HCT116 (cell line): Measurements from ENCODE around the gene HMGXB4. TPM values are rescaled to one million over a fixed set of nuclear protein-coding genes. Genes with fewer than 3 reads are reported as not detected.

ENCODE experiments used
- ATAC-seq: fragments of 200-7000 bp; cut with Tn5 transposase; 2 replicates; pipeline ENCODE4 v1.9.1; 2020; ENCODE audit warnings: mild to moderate bottlenecking, moderate library complexity
- BruUV-seq: library from RNA; stranded (reverse); fragments of 400-500 nt; replicated peaks from 2 replicates; lab custom pipeline; 2021; lab: Mats Ljungman, UMichigan
- CTCF ChIA-PET: fragments of 300-600 bp; sonication (Branson Sonifier 250); formaldehyde crosslinking; loops from one replicate; lab custom pipeline; 2021; ENCODE audit warnings: antibody characterized with exemption; lab: Charles Lee
- POLR2A ChIA-PET: fragments of 300-600, 350-600 bp; sonication (Branson Sonifier 250); formaldehyde crosslinking; loops from one replicate; lab custom pipeline; 2021; ENCODE audit warnings: antibody characterized with exemption; lab: Charles Lee
- RAD21 ChIA-PET, 2 experiments: fragments of 300-600 bp; sonication (Branson Sonifier 250); formaldehyde crosslinking; loops; one replicate each; lab custom pipeline; 2023; ENCODE audit warnings: low total read pairs in 2 of 2; ENCODE audit not compliant: uncharacterized antibody in 2 of 2, unreplicated experiment in 2 of 2, low non-redundant PET in 1 of 2; lab: Charles Lee
- DNase-seq: peaks from one replicate; pipeline ENCODE4 v3.0.0-alpha.2; 2010; ENCODE audit warnings: low read depth, low spot score
- H2AFZ ChIP-seq: fragments of 200-600 bp; shearing (Covaris generic), sonication (generic); 2 replicates; pipeline ENCODE4 v1.6.1; 2017; ENCODE audit warnings: low read depth, mixed run types, mixed read lengths, antibody characterized with exemption, low read length; ENCODE audit not compliant: poor library complexity, severe bottlenecking
- H3K27ac ChIP-seq: 2 replicates; pipeline ENCODE4 v1.5.1; 2012; ENCODE audit warnings: low read depth, low read length
- H3K27me3 ChIP-seq: fragments of 200-600 bp; sonication (generic); 2 replicates; pipeline ENCODE4 v1.6.1; 2016; ENCODE audit warnings: mixed run types, low read length, mixed read lengths; ENCODE audit not compliant: insufficient read depth
- H3K36me3 ChIP-seq, 2 experiments: fragments of 200-500 bp in 1 of 2; fragments of 200-600 bp in 1 of 2; sonication (Bioruptor generic) in 1 of 2; sonication (generic) in 1 of 2; 2 replicates each; pipeline versions ENCODE4 v1.5.1 to v1.6.1; 2014 to 2016; ENCODE audit warnings: low read length in 2 of 2, inconsistent platforms in 1 of 2, mixed read lengths in 1 of 2, mixed run types in 1 of 2; ENCODE audit not compliant: insufficient read depth in 2 of 2, control insufficient read depth in 1 of 2
- H3K4me1 ChIP-seq, 2 experiments: fragments of 200-600 bp in 1 of 2; sonication (generic) in 1 of 2; 2 replicates each; pipeline versions ENCODE4 v1.5.1 to v1.6.1; 2012 to 2017; ENCODE audit warnings: low read length in 2 of 2, inconsistent platforms in 1 of 2, mild to moderate bottlenecking in 1 of 2, mixed read lengths in 1 of 2, mixed run types in 1 of 2, moderate library complexity in 1 of 2; ENCODE audit not compliant: insufficient read depth in 2 of 2, control insufficient read depth in 1 of 2
- H3K4me2 ChIP-seq: fragments of 200-600 bp; sonication (generic); 2 replicates; pipeline ENCODE4 v1.6.1; 2017; ENCODE audit warnings: mixed run types, low read length, mixed read lengths
- H3K4me3 ChIP-seq, 2 experiments: fragments of 200-600 bp in 1 of 2; sonication (generic) in 1 of 2; replicated peaks in 1 of 2; 2 replicates each; pipeline ENCODE4 v1.5.1; 2011 to 2016; ENCODE audit warnings: low read length in 2 of 2, control low read depth in 1 of 2, low read depth in 1 of 2, mild to moderate bottlenecking in 1 of 2, mixed read lengths in 1 of 2, mixed run types in 1 of 2
- H3K79me2 ChIP-seq: fragments of 200-600 bp; sonication (generic); 2 replicates; pipeline ENCODE4 v1.6.1; 2017; ENCODE audit warnings: mild to moderate bottlenecking, mixed run types, low read length, moderate library complexity, mixed read lengths; ENCODE audit not compliant: insufficient read depth
- H3K9ac ChIP-seq: fragments of 200-600 bp; sonication (generic); 2 replicates; pipeline ENCODE4 v1.6.1; 2016; ENCODE audit warnings: low read length, mixed read lengths
- H3K9me2 ChIP-seq: fragments of 200-600 bp; sonication (generic), shearing (Covaris generic); 2 replicates; pipeline ENCODE4 v1.6.1; 2017; ENCODE audit warnings: mixed run types, mild to moderate bottlenecking, moderate library complexity; ENCODE audit not compliant: insufficient read depth
- H3K9me3 ChIP-seq, 2 experiments: fragments of 200-500 bp in 1 of 2; fragments of 200-600 bp in 1 of 2; sonication (Bioruptor generic) in 1 of 2; sonication (generic) in 1 of 2; 2 replicates each; pipeline ENCODE4 v1.6.1; 2014 to 2017; ENCODE audit warnings: low read length in 2 of 2, mixed read lengths in 2 of 2, inconsistent platforms in 1 of 2, low read depth in 1 of 2, mild to moderate bottlenecking in 1 of 2, mixed run types in 1 of 2, moderate library complexity in 1 of 2; ENCODE audit not compliant: control insufficient read depth in 1 of 2, insufficient read depth in 1 of 2
- H4K20me1 ChIP-seq: fragments of 200-600 bp; sonication (generic), shearing (Covaris generic); 2 replicates; pipeline ENCODE4 v1.6.1; 2017; ENCODE audit warnings: mixed run types, mild to moderate bottlenecking, moderate library complexity; ENCODE audit not compliant: insufficient read depth
- CEBPB ChIP-seq: IDR thresholded peaks from 2 replicates; pipeline ENCODE4 v1.6.1; 2012; ENCODE audit warnings: low read depth
- EGR1 ChIP-seq: IDR thresholded peaks from 2 replicates; pipeline ENCODE4 v1.6.1; 2012; ENCODE audit warnings: low read depth
- ELF1 ChIP-seq: IDR thresholded peaks from 2 replicates; pipeline ENCODE4 v1.6.1; 2012; ENCODE audit warnings: low read depth, borderline replicate concordance
- EZH2 ChIP-seq: fragments of 200-600 bp; sonication (generic); IDR thresholded peaks from 2 replicates; pipeline ENCODE4 v1.6.1; 2017; ENCODE audit warnings: antibody characterized with exemption, mixed run types
- EZH2phosphoT487 ChIP-seq: fragments of 200-600 bp; IDR thresholded peaks from 2 replicates; pipeline ENCODE4 v1.6.1; 2018; ENCODE audit warnings: antibody characterized with exemption, borderline replicate concordance
- FOSL1 ChIP-seq: IDR thresholded peaks from 2 replicates; pipeline ENCODE4 v1.6.1; 2012; ENCODE audit warnings: low read depth
- MAX ChIP-seq: IDR thresholded peaks from 2 replicates; pipeline ENCODE4 v1.6.1; 2012
- RAD21 ChIP-seq: IDR thresholded peaks from 2 replicates; pipeline ENCODE4 v1.6.1; 2012; ENCODE audit warnings: low read depth, mild to moderate bottlenecking
- SIN3A ChIP-seq: IDR thresholded peaks from 2 replicates; pipeline ENCODE4 v1.6.1; 2012; ENCODE audit warnings: low read depth
- SP1 ChIP-seq: IDR thresholded peaks from 2 replicates; pipeline ENCODE4 v1.6.1; 2012; ENCODE audit warnings: low read depth
- SRF ChIP-seq: IDR thresholded peaks from 2 replicates; pipeline ENCODE4 v1.6.1; 2012; ENCODE audit warnings: low read depth
- intact Hi-C: fragments of 100-400 bp; cut with micrococcal nuclease; formaldehyde crosslinking; loops from 2 replicates; pipeline ENCODE4 v1.10.0; 2022
- total RNA-seq: library from RNA; stranded (reverse); gene quantifications from one replicate; pipeline ENCODE4 v1.2.1, GENCODE V29; 2021; ENCODE audit not compliant: unreplicated experiment
- TF ChIP-seq, protein P1 (sequence below): IDR thresholded peaks from 2 replicates; pipeline ENCODE4 v1.6.1; 2011; ENCODE audit warnings: mild to moderate bottlenecking, low read length, moderate library complexity; ENCODE audit not compliant: insufficient replicate concordance; ENCODE audit errors: extremely low read depth
- TF ChIP-seq, protein P2 (sequence below), 3 experiments: fragments of 200-600 bp in 1 of 3; sonication (generic) in 1 of 3; IDR thresholded peaks in 2 of 3; conservative IDR thresholded peaks in 1 of 3; 2 replicates each; pipeline ENCODE4 v1.5.1; 2012 to 2017; ENCODE audit warnings: low read depth in 2 of 3, low read length in 2 of 3, antibody characterized with exemption in 1 of 3, borderline replicate concordance in 1 of 3, control low read depth in 1 of 3, mild to moderate bottlenecking in 1 of 3, mixed read lengths in 1 of 3, mixed run types in 1 of 3, moderate library complexity in 1 of 3; ENCODE audit not compliant: insufficient read depth in 1 of 3
- TF ChIP-seq, protein P3 (sequence below): IDR thresholded peaks from 2 replicates; pipeline ENCODE4 v1.6.1; 2012

HMGXB4 gene
- total RNA-seq, 1 experiment from 2014 or later = 36.7 TPM

DNA sequence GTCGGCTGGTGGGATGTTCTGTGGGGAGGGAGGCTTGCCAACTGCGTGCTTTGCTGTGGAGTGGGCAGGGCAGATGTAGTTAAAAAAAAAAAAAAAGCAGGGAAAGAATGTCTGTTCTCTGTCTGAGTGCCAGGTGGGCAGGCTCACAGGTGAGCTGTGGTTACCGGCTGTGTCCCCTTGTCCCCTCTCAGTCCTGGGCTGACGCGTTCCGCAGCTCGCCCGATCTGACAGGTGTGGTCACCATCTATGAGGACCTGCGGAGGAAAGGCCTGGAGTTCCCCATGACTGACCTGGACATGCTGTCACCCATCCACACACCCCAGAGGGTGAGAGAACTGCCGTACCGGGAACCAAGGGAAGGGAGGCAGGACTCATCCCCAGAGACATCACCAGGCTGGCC is 66.0 kb downstream of the HMGXB4 start:
- DNase-seq = no peak
- ATAC-seq = no peak
- Histone ChIP-seq H3K9me2 (no peaks in the 10 kb centered on the region), H4K20me1 (no peaks in the 10 kb centered on the region), H3K4me3 (no peak overlapping the region), H3K27ac (no peak overlapping the region), H3K9ac (no peak overlapping the region), H2AFZ (no peak overlapping the region), H3K27me3 (no peaks in the 10 kb centered on the region), H3K9me3 (no peaks in the 10 kb centered on the region), H3K79me2 (no peaks in the 10 kb centered on the region), H3K36me3 (peaks cover 2 to 11% of the 10 kb centered on the region in 2 experiments; a peak in 2 of 4 replicates), H3K4me2 (no peak overlapping the region), H3K4me1 (no peaks in the 10 kb centered on the region)
- intact Hi-C loops = no loop called here
- TF ChIP-seq FOSL1 = no peak
- TF ChIP-seq SRF = no peak
- TF ChIP-seq ELF1 = no peak
- ChIA-PET CTCF (no interaction called here), POLR2A (no interaction called here), RAD21 (no interaction called here)
- no TSS peak for BruUV-seq

- TF ChIP-seq SP1 (no peak), CEBPB (no peak), SRF (no peak), MAX (no peak), RAD21 (no peak), EZH2 (no peak), EZH2phosphoT487 (no peak), EGR1 (no peak), SIN3A (no peak), FOSL1 (no peak)
- TF ChIP-seq, protein P1, sequence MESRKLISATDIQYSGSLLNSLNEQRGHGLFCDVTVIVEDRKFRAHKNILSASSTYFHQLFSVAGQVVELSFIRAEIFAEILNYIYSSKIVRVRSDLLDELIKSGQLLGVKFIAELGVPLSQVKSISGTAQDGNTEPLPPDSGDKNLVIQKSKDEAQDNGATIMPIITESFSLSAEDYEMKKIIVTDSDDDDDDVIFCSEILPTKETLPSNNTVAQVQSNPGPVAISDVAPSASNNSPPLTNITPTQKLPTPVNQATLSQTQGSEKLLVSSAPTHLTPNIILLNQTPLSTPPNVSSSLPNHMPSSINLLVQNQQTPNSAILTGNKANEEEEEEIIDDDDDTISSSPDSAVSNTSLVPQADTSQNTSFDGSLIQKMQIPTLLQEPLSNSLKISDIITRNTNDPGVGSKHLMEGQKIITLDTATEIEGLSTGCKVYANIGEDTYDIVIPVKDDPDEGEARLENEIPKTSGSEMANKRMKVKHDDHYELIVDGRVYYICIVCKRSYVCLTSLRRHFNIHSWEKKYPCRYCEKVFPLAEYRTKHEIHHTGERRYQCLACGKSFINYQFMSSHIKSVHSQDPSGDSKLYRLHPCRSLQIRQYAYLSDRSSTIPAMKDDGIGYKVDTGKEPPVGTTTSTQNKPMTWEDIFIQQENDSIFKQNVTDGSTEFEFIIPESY = no peak
- TF ChIP-seq, protein P2, sequence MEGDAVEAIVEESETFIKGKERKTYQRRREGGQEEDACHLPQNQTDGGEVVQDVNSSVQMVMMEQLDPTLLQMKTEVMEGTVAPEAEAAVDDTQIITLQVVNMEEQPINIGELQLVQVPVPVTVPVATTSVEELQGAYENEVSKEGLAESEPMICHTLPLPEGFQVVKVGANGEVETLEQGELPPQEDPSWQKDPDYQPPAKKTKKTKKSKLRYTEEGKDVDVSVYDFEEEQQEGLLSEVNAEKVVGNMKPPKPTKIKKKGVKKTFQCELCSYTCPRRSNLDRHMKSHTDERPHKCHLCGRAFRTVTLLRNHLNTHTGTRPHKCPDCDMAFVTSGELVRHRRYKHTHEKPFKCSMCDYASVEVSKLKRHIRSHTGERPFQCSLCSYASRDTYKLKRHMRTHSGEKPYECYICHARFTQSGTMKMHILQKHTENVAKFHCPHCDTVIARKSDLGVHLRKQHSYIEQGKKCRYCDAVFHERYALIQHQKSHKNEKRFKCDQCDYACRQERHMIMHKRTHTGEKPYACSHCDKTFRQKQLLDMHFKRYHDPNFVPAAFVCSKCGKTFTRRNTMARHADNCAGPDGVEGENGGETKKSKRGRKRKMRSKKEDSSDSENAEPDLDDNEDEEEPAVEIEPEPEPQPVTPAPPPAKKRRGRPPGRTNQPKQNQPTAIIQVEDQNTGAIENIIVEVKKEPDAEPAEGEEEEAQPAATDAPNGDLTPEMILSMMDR (IDR thresholded peaks at IDR 0.05 in 2 of 3, conservative IDR thresholded peaks at IDR 0.05 in 1 of 3; ENCODE audit: borderline replicate concordance in 1 of 3, insufficient read depth in 1 of 3, low read depth in 2 of 3, low read length in 2 of 3) = no peak
- TF ChIP-seq, protein P3, sequence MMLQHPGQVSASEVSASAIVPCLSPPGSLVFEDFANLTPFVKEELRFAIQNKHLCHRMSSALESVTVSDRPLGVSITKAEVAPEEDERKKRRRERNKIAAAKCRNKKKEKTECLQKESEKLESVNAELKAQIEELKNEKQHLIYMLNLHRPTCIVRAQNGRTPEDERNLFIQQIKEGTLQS = no peak
These were observed 66.8 kb downstream of the HMGXB4 start for GRCh38 chr22:35324067-35324466.

More at GRCh38 chr22:35324067-35324466, 66.8 kb downstream of the HMGXB4 start:
- Histone ChIP-seq H3K27ac (no peak overlapping the region), H3K9me3 (no peaks in the 10 kb centered on the region), H3K27me3 (no peaks in the 10 kb centered on the region), H3K9ac (no peak overlapping the region), H3K4me2 (no peak overlapping the region), H3K9me2 (no peaks in the 10 kb centered on the region), H2AFZ (no peak overlapping the region), H3K36me3 (peaks cover 2 to 11% of the 10 kb centered on the region in 2 experiments; a peak in 2 of 4 replicates), H3K4me1 (no peaks in the 10 kb centered on the region), H3K79me2 (no peaks in the 10 kb centered on the region), H3K4me3 (no peak overlapping the region), H4K20me1 (no peaks in the 10 kb centered on the region)
- no peak for DNase-seq
- BruUV-seq = no TSS peak
- ChIA-PET POLR2A (no interaction called here), RAD21 (no interaction called here), CTCF (no interaction called here)
- intact Hi-C loops = no loop called here
- ATAC-seq = no peak
